ENCODE measurements around the gene MYO7A. TPM values are rescaled to one million over a fixed set of nuclear protein-coding genes. Genes with fewer than 3 reads are reported as not detected.

MYO7A gene
- total and polyA plus RNA-seq, 9 donors = 3.1 to 18.7 (median 6.5) TPM

- TF ChIP-seq CTCF (IDR thresholded peaks at IDR 0.05) = no peak
- no peak for TF ChIP-seq EP300 (IDR thresholded peaks at IDR 0.05)
- no peak for TF ChIP-seq POLR2A (IDR thresholded peaks at IDR 0.05)
- H3K27me3 ChIP-seq = no peaks in the 10 kb centered on the region
- peak; percentile 80 to 91 (median 87) for DNase-seq
- intact Hi-C loops (cut with DNase I) = no loop called here
- H3K9me3 ChIP-seq = no peaks in the 10 kb centered on the region
- no peaks in the 10 kb centered on the region for H3K36me3 ChIP-seq
- H3K4me1 ChIP-seq (ENCODE audit: insufficient read depth) = peaks cover 6% of the 10 kb centered on the region
- WGBS, 3 donors = 12 to 32% (median 18%) methylated on average over 8 of the region's 8 CpGs
- H3K4me3 ChIP-seq = no peak overlapping the region
- peak overlapping the region; percentile 39 to 72 for H3K27ac ChIP-seq
Measured at GRCh38 chr11:77140231-77140851, 12.3 kb downstream of the MYO7A start.

GRCh38 chr11:77141034-77141433 lies 13.0 kb downstream of the MYO7A start:
- DNase-seq = no peak
- Histone ChIP-seq H3K36me3 (no peaks in the 10 kb centered on the region), H3K27ac (peak overlapping the region in 1 of 2 donors; percentile 72), H3K27me3 (no peaks in the 10 kb centered on the region), H3K4me1 (ENCODE audit: insufficient read depth) (peaks cover 6% of the 10 kb centered on the region), H3K9me3 (no peaks in the 10 kb centered on the region), H3K4me3 (no peak overlapping the region)
- 62 to 74% (median 73%) methylated on average over 4 of the region's 4 CpGs for WGBS, 3 donors
- no peak for TF ChIP-seq CTCF (IDR thresholded peaks at IDR 0.05)
- TF ChIP-seq POLR2A (IDR thresholded peaks at IDR 0.05) = no peak
- no peak for TF ChIP-seq EP300 (IDR thresholded peaks at IDR 0.05)
- intact Hi-C loops (cut with DNase I) = no loop called here

- Histone ChIP-seq H3K4me1 (ENCODE audit: insufficient read depth) (peaks cover 6% of the 10 kb centered on the region), H3K27ac (peak overlapping the region in 1 of 2 donors; percentile 72), H3K9me3 (no peaks in the 10 kb centered on the region), H3K4me3 (no peak overlapping the region), H3K36me3 (no peaks in the 10 kb centered on the region), H3K27me3 (no peaks in the 10 kb centered on the region)
- intact Hi-C loops (cut with DNase I) = no loop called here
- TF ChIP-seq CTCF (IDR thresholded peaks at IDR 0.05) = no peak
- no peak for TF ChIP-seq EP300 (IDR thresholded peaks at IDR 0.05)
- TF ChIP-seq POLR2A (IDR thresholded peaks at IDR 0.05) = no peak
- WGBS, 3 donors = 93 to 97% (median 96%) methylated on average over 4 of the region's 4 CpGs
- no peak for DNase-seq
Measured at GRCh38 chr11:77141475-77141874, 13.4 kb downstream of the MYO7A start.

- no peak for DNase-seq
- Histone ChIP-seq H3K4me1 (ENCODE audit: insufficient read depth) (peaks cover 6% of the 10 kb centered on the region), H3K4me3 (no peak overlapping the region), H3K36me3 (no peaks in the 10 kb centered on the region), H3K27me3 (no peaks in the 10 kb centered on the region), H3K27ac (peak overlapping the region in 1 of 2 donors; percentile 5), H3K9me3 (no peaks in the 10 kb centered on the region)
- 93 to 96% (median 93%) methylated on average over 11 of the region's 11 CpGs for WGBS, 3 donors
- TF ChIP-seq EP300 (IDR thresholded peaks at IDR 0.05) (no peak), POLR2A (IDR thresholded peaks at IDR 0.05) (no peak), CTCF (IDR thresholded peaks at IDR 0.05) (no peak)
- intact Hi-C loops (cut with DNase I) = no loop called here
Measured at GRCh38 chr11:77142091-77142975, 14.3 kb downstream of the MYO7A start.

All from ovary (tissue), 9 donors.